ENCODE measurements around the gene PJVK.
A peak's percentile ranks its signal among the peaks of the same experiment; 100 is the strongest.
"Not testable (repeated sequence)": the region's sequence is repeated elsewhere in the genome, so short reads cannot be mapped to it uniquely, and the experiment has no call there.

PJVK gene, protein sequence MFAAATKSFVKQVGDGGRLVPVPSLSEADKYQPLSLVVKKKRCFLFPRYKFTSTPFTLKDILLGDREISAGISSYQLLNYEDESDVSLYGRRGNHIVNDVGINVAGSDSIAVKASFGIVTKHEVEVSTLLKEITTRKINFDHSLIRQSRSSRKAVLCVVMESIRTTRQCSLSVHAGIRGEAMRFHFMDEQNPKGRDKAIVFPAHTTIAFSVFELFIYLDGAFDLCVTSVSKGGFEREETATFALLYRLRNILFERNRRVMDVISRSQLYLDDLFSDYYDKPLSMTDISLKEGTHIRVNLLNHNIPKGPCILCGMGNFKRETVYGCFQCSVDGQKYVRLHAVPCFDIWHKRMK

DNA sequence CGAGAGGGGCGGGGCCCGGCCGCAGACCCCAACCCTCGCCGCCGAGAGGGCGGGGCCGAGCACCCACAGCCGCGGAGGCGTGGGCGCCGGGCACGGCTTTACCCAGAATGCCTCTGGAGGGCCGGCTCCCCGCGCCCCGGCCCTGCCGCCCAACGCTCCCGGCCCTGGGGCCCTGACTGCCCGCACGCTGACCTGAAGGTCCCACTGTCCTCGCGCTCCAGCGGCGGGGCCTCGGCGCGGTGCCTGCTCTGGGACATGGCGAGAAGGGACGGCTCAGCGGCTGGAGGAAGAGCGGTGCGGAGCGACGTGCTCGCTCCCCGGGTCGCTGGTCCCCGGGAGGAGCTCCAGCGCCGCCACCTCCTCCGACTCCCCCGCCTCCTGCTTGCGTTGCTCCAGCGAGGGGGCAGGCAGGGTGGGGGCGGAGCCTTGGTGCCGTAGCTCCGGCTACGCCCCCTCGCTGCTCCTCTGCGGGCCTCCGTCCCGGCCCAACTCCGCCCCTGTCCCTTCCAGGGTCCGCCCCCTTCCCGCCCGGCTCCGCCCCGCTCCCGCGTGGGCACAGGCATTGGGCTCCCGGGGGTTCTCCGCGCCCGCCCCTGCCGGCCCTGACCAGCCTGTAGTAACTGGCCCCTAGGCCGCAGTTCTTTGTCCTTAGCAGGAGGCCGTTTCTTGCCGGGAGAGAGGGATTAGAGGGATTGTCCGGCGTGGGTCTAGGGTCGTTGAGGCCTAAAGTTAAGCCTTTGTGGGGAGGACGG lies at the start of gene PJVK, which contains the start of gene PRKRA:
TSS of gene PJVK (plus strand) at position 605 of the 752 bp plus-strand sequence. CDS start 2,032 bp downstream, outside the sequence.
TSS of gene PRKRA (minus strand) at position 402 of the 752 bp plus-strand sequence. CDS start at position 257, 145 bp downstream.
- DNase-seq (ENCODE audit: low spot score): peak; percentile 95

GRCh38 chr2:178401994-178402437 lies 49.2 kb upstream of the PJVK start:
- DNase-seq (ENCODE audit: low spot score): no peak

- DNase-seq (ENCODE audit: low spot score): no peak
Observed at GRCh38 chr2:178403671-178404306, 47.4 kb upstream of the PJVK start.

DNA sequence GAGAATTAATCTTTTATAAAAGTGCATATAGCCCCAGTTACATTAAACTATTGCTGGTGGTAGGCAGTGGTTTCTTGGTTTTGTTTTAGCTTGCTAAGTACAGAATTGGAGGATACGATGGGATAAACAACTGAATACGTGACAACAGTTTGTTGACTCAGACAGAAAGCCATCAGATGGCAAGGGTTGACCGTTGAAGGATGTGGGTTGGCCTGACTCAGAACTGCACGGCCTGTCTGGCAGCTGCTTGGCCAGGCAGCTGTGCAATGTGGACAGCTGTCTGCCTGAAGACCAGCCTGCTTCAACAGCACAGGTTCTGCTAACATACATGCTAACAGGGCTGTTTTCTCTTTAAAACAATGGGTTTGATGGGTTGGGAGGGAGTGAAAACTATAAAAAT lies 46.8 kb upstream of the PJVK start:
- DNase-seq (ENCODE audit: low spot score): no peak

DNA sequence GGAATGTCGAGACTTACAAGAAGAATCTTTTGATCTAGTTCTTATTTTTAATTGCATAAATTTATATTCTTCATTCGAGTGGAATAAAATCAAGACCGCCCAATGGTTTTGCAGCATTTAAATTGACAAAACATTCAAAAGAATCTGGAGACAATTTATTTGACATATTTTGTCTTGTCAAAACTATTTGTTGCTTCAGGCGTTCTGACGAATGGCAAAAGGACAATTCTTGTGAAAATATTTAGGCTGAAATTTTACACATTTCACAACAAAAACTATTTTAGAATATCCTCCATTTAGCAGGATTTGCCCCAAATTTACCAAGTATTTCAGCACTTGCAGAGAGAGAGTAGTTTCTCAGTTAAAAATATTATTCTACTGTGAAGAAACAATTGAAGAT lies 41.9 kb upstream of the PJVK start:
- no peak for DNase-seq (ENCODE audit: low spot score)

DNA sequence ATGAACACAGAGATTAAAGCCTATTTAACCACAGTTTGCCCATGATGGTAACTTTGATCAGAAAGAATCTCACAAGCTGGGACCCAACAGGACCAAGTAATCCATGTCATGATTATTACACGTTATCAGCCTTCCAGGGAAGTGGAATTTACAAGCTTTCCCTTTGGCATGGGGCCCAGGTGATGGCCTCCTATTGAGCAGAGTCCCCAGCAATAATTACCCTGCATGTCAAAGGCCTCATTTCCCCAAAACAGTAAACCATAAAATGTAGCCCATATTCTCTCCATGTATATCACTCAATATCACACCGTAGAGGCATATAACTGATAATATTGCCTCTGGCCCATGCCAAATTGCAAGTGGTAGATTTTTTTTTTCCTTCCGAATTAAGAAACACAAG lies 39.1 kb upstream of the PJVK start:
- no peak for DNase-seq (ENCODE audit: low spot score)

DNA sequence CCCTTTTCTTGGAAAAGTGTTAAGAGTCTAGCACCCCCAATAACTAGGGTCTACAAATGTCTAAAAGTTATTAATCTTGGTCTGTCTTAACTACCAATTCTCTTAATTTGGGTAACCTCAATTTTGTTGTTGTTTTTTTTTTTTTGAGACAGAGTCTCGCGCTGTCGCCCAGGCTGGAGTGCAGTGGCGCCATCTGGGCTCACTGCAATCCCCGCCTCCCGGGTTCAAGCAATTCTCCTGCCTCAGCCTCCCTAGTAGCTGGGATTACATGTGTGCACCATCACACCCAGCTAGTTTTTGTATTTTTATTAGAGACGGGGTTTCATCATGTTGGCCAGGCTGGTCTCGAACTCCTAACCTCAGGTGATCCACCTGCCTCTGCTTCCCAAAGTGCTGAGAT lies 38.7 kb upstream of the PJVK start:
- DNase-seq (ENCODE audit: low spot score): not testable (repeated sequence)

DNA sequence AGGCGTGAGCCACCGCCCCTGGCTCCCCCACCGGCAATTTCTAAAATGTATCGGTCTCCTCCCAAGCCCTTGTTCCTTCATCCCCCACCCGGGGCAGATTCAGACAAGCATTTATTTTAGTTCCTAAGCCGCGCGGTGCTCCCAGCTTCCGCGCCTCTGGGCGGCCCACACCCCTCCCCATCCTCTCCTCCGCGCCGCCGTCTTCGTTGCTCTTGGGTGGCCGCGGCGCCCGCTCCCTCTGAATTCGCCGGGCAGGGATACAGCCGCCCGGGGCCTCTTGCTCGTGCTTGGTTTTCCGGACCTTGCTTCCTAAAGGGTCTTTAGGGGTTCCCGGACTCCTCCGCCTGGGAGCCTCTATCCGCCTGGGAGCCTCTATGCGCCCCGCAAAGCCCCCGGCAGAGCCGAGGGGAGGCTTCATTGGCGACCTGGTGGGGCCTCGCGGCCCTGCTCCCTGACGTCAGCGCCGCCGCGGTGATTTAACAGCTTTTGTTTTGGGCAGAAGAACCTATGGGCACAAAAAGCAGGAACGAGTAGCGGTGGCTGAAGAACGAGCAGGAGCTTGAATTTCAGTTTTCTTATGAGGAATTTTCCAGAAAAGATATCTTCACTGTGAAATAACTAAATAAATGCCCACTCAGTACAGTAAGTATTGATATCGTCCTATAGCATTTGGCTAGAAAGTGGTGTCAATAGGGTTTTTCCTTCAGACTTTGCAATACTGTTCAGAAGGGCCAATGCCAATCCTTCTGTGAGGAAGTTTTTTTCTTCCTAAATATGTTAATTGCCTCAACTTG lies 37.5 kb upstream of the PJVK start:
- DNase-seq (ENCODE audit: low spot score): peak; percentile 12

DNA sequence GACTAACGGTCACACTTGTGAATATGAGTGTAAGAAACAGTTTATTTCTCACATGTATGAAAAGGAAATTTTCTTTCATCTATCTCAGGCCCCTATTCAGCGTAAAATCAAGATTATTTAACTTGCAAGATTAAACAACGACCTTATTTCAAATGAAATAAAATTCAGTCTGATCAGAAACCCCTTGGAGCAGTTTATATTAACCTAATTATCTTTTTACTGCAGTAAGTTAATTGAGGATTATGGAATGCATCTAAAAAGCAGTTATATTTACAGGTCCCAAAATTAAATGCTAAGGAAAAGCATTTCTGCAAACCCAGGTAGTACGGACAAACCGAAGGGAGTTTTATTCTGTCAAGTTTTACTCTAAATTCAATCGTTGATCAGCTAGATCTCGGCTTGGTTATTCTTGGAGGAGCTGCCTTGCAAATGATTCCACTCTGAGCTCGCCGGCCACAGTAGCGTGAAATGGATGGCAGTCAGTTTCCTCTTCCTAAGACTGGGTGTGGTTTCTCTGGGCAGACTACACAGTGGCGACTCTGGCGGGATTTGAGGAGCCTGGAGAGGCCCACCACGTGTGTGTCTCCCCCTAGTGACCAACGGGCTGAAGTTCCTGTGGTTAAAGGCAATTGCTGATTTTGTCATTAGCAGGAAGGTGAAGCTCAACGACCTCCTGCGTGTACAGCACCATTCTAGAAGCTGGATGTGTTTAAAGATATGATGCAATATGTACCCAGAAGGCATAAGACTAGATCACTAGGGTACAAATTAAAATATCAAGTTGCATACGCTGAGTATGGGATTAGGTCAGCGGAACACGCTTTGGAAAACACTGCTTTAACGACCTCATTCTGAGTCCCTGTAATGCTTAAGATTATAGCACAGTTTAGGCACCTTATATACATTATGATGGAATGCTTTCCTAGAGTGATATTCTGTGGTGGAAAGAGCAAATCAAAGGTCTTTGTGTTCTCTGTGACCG lies 36.6 kb upstream of the PJVK start:
- DNase-seq (ENCODE audit: low spot score): peak; percentile 77

- DNase-seq (ENCODE audit: low spot score): no peak
Observed at GRCh38 chr2:178415979-178416378, 35.2 kb upstream of the PJVK start.

DNA sequence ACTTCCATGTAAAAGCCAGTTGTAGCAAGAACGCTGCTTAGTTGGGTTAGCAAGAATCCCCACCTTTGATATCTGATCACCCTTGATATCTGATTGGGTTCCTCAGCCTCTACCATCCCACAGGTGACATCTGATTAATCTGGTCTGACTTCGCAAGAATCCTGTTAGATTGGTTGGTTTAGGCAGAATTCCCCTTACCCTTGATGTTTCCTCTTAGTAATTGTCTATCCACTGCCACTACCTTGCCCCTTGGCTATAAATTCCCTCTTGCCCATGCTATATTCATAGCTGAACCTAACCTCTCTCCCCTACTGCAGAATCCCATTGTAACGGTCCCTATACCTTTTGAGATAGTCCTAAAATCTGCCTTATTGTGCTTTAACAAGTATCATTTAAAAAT lies 33.3 kb upstream of the PJVK start:
- no peak for DNase-seq (ENCODE audit: low spot score)

GRCh38 chr2:178418426-178418825 lies 32.8 kb upstream of the PJVK start:
- DNase-seq (ENCODE audit: low spot score): no peak

GRCh38 chr2:178419123-178419522 lies 32.1 kb upstream of the PJVK start:
- no peak for DNase-seq (ENCODE audit: low spot score)

- no peak for DNase-seq (ENCODE audit: low spot score)
Observed at GRCh38 chr2:178420463-178420999, 30.6 kb upstream of the PJVK start.

GRCh38 chr2:178422097-178422496 lies 29.1 kb upstream of the PJVK start:
- no peak for DNase-seq (ENCODE audit: low spot score)

DNA sequence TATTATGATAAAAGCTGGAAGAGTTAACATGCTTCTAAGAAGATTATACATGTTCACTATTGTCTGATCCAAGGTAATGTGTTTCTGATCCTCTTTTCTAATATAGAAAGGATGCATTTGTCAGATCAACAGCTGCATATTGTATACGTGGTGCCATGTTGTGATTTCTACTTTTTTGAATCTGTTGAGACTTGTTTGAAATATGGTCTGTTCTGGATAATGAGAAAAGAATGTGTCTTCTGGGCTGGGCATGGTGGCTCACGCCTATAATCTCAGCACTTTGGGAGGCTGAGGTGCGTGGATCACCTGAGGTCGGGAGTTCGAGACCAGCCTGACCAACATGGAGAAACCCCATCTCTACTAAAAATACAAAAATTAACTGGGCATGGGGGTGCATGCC lies 27.4 kb upstream of the PJVK start:
- not testable (repeated sequence) for DNase-seq (ENCODE audit: low spot score)

DNA sequence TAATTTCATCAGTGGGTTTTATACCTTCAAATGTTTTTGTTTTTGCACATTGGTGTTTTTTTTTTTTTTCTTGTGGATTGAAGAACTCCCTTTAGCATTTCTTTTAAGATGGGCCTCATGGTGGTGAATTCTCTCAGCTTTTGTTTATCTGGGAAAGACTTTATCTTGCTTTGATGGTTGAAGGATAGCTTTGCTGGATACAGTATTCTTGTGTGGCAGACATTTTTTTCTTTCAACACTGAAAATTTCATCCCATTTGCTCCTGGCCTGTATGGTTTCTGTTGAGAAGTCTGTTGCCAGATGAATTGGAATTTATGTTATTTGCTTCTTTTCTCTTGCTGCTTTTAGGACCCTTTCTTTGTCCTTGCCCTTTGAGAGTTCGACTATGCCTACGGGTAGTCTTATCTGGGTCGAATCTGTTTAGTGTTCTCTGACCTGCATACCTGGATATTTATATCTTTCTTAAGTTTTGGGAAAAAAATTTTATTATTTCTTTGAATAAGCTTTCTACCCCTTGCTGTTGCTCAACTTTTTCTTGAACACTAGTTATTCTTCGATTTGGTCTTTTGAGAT lies 25.8 kb upstream of the PJVK start:
- no peak for DNase-seq (ENCODE audit: low spot score)

GRCh38 chr2:178426388-178426787 lies 24.8 kb upstream of the PJVK start:
- no peak for DNase-seq (ENCODE audit: low spot score)

DNA sequence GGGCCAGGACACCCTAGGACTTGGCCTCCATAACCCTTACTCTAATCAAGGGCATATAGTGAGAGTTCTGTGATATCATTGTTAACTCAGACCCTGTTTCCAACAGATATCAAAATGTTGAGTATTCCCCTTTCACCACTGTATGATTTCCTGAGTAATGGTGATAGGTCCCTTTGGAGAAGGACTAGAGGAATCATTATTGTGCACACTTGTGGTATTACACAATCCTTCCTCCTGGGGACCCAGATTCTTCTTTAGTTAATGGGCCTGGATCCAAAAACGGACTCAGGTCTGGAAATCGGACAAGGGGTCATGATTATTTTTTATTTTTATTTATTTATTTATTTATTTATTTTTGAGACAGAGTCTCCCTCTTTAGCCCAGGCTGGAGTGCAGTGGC lies 23.7 kb upstream of the PJVK start:
- DNase-seq (ENCODE audit: low spot score): no peak

DNA sequence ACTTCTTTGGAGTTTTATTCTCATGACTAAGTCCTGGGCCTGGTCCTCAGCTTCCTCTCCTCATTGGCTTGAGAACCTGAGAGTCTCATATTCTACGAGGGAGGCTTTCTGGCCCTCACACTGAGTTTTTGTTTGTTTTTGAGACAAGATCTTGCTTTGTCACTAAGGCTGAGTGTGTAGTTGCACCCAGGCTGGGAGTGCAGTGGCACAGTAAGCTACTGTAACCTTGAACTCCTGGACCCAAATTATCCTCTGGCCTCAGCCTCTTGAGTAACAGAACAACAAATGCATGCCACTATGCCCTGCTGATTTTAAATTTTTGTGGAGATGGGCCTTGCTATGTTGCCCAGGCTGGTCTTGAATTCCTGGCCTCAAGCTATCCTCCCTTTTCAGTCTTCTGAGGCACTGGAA lies 22.8 kb upstream of the PJVK start:
- DNase-seq (ENCODE audit: low spot score): no peak
